Fibroblast of pulmonary artery (primary cell): ENCODE results near the gene RABGAP1L.

Experiments
- DNase-seq: peaks from one replicate; pipeline ENCODE4 v3.0.0-alpha.2; 2010; ENCODE audit warnings: low read depth
- H3K4me3 ChIP-seq: replicated peaks from 2 replicates; pipeline ENCODE4 v1.5.1; 2011; ENCODE audit warnings: low read depth, mild to moderate bottlenecking, control low read depth, low read length, moderate library complexity
- TF ChIP-seq, protein P1 (sequence below): IDR thresholded peaks from 2 replicates; pipeline ENCODE4 v1.5.1; 2011; ENCODE audit warnings: mild to moderate bottlenecking, control low read depth, low read length, inconsistent platforms; ENCODE audit errors: missing control alignments

The RABGAP1L gene

DNA sequence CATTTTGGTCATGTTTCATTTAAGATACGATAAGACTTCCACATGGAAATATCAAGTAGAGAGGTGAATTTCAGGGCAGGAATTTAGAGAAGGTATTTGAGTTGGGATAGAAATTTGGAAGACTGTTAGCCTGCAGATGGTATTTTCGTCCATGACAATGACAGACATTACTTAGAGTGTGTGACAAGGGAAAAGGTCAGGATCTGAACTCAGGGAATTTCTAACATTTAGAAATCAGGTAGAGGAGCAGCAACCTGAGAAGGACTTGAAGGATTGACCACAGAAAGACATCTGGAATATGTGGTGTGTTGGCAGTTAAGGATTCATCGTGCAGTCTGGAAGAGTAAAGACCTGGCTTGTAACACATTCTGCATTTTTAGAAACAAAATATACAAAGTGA lies 57.9 kb downstream of the RABGAP1L start:
- DNase-seq = no peak
- TF ChIP-seq, protein P1, sequence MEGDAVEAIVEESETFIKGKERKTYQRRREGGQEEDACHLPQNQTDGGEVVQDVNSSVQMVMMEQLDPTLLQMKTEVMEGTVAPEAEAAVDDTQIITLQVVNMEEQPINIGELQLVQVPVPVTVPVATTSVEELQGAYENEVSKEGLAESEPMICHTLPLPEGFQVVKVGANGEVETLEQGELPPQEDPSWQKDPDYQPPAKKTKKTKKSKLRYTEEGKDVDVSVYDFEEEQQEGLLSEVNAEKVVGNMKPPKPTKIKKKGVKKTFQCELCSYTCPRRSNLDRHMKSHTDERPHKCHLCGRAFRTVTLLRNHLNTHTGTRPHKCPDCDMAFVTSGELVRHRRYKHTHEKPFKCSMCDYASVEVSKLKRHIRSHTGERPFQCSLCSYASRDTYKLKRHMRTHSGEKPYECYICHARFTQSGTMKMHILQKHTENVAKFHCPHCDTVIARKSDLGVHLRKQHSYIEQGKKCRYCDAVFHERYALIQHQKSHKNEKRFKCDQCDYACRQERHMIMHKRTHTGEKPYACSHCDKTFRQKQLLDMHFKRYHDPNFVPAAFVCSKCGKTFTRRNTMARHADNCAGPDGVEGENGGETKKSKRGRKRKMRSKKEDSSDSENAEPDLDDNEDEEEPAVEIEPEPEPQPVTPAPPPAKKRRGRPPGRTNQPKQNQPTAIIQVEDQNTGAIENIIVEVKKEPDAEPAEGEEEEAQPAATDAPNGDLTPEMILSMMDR = no peak
- H3K4me3 ChIP-seq = no peak overlapping the region

DNA sequence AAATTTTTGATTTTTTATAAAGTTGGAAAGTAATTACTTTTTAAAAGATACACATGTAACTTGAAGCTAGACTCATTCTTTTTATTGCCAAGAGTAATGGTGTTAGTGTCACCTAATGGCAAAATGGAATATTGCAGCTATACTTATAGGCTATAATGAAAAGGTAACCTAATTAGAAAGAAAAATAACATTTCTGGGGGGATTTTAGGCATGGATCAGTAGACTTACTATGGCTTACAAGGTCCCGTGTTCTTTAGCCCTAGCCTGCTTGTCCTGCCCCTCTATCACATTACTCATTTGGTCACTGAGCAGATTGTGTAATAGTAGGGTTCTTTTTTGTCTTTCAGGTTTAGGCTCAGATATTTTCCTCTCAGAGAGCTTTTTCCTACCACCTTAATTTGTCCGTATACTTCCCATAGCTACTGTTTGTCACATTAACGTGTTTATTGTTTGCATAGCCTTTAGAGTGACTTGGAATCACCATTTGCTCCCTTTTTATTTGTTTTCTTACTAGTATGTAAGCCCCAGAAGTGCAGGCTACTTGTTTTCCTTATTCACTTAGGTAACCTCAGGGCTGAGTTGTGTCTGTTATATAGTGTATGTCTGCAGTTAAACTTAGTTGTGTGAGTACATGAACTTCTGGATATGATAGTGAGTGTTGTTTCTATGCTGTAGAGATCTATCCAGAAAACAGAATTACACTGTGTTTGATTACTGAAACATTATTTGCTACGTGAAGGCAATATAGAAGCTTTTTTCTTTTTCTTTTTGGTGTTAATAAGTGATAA lies 58.7 kb downstream of the RABGAP1L start:
- no peak overlapping the region for H3K4me3 ChIP-seq
- peak; percentile 62 for DNase-seq
- TF ChIP-seq, protein P1 = peak; percentile 72

DNA sequence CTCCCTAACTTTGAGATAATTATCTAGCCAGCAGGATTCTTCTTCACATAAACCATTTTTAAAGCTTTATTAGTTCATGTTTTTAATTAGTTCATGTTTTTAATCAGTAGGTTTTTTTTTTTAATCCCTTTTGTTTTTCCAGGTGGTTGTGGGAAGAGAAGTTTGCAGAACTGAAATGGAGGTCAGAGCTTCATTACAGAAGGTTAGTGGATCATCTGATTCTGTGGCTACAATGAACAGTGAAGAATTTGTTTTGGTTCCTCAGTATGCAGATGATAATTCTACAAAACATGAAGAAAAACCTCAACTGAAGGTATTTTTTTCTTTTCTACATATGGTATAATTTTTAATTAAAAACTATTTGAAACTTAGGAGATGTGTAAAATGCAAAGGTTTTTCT lies 59.7 kb downstream of the RABGAP1L start:
- DNase-seq = no peak
- H3K4me3 ChIP-seq = no peak overlapping the region
- TF ChIP-seq, protein P1 = no peak

DNA sequence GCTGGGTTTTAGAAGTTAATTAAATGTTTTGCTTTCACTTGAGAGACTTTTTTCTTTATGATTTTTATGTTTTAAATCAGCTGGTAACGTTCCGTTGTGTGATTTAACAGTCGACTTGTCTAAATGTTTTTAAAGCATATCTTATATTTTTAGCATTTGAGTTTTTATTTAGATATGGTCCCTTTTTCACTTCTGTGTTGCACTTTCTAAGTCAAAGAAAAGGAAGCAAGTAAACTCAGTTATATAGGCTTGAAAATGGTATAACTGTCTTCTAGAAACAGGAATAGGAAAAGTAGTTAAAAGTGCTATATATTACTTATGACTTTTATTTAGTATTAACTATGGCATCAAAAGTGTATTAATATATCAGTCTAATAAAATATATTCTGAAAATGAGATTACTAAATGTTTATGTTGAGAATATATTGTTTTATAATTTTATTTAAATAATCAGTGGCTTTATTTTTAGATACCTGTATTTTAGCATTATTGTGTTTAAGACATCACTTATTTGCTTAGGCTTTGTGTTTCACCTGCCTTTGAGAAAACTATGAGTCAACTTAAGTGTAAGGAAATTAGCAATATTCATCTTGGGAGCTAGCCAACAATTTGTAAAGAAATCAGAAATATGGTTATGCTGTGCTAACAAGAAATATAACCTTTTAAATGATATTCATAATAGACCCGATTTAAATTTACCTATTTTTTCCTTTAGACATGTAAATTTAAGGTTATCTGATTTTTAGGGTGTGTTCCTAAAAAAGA lies 60.5 kb downstream of the RABGAP1L start:
- no peak overlapping the region for H3K4me3 ChIP-seq
- TF ChIP-seq, protein P1 = no peak
- DNase-seq = no peak

DNA sequence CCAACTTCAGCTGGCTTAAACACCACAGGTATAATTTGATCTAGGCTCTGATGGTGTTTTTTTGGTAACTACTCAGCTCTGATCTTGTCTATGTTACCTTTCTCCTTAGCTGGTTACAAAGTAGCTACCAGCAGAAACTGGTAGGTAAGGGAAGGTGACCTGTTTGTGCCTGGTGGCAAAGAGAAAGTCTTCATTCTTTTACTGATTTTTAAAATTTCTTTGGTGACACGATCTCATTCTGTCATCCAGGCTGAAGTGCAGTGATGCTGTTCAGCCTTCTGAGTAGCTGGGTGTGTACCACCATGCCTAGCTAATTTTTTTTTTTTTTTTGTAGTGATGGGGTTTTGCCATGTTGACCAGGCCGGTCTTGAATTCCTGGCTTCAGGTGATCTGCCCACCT lies 62.4 kb downstream of the RABGAP1L start:
- no peak for DNase-seq
- no peak overlapping the region for H3K4me3 ChIP-seq
- TF ChIP-seq, protein P1 = no peak

DNA sequence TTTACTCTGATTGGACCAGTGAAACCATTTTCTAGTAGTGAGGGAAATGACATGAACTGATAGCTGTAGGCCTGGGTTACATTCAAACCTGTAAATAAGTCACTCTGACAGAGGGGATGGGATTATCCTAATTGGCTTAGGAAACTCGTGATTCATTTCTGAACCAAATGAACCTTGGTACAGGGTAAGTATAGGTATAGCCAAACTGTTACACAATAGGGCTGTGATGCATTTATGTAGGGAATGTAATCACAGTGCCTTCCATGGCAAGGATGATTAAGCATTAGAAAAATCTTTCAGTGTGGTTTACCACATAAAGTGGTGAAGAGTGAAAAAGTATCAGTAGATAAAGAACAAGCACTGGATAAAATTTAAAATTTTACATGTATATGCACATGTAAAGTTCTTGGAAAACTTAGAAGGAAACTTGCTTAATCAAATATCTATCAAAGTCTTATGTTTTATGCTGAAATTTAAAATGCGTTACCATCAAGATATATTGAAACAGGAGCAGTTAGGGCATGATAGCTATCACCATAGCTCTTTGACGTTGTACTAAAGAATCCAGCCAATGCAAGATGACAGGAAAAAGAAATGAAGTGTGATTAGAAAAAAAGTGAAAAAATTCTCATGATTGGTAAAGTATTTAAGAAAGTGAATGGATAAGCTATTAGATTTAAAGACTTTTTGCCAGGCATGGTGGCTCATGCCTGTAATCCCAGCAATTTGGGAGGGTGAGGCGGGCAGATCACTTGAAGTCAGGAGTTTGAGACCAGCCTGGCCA lies 63.0 kb downstream of the RABGAP1L start:
- peak; percentile 78 for DNase-seq
- TF ChIP-seq, protein P1 = no peak

More for the DNA sequence above, 63.0 kb downstream of the RABGAP1L start:
- H3K4me3 ChIP-seq = no peak overlapping the region
